ENCODE measurements around the gene AQP6.
A peak's percentile ranks its signal among the peaks of the same experiment; 100 is the strongest.

Gene AQP6

DNA sequence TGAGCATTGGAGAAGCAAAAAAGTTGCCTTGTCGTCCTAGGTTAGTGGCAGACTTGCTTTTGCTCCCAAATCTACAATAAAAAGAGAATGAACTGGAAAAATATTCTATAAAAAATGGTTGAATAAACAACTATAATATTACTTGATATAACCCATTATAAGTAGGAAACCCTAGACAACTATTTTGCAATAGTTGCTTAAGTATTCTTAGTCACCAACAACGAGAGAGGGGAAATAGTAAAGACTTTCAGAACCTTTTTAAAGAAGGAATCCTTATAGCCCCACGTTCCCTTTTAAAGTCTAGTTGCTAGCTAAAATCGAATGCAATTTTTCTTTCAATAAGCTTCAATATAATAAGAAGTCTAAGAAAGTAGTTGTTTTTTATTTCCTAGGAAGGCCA, 17.5 kb downstream of the AQP6 start:
- no peak for DNase-seq (ENCODE audit: low read depth)

GRCh38 chr12:49998453-49998852, 25.7 kb downstream of the AQP6 start:
- DNase-seq (ENCODE audit: low read depth): no peak

DNA sequence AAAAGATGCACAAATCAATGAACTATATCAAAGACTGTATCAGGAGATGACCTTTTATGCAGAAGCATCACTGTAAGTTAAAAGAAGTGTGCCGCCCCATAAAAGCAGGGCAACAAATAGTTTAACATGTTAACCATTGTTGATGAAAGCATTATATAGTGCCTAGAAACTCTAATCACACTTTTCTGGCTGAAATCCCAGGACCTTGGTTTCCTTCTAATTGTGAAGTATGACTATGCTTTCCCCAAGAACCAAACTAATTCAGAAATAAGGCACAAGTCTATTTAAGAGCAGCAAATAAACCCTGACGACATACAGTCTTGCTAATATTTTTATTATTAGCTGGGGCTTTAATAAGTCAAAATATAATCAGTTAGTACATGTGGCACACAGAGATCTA, 30.8 kb downstream of the AQP6 start:
- DNase-seq (ENCODE audit: low read depth): no peak

- DNase-seq (ENCODE audit: low read depth): no peak
Observed at GRCh38 chr12:50004696-50005095, 31.9 kb downstream of the AQP6 start.

GRCh38 chr12:50005175-50005574, 32.4 kb downstream of the AQP6 start:
- no peak for DNase-seq (ENCODE audit: low read depth)

DNA sequence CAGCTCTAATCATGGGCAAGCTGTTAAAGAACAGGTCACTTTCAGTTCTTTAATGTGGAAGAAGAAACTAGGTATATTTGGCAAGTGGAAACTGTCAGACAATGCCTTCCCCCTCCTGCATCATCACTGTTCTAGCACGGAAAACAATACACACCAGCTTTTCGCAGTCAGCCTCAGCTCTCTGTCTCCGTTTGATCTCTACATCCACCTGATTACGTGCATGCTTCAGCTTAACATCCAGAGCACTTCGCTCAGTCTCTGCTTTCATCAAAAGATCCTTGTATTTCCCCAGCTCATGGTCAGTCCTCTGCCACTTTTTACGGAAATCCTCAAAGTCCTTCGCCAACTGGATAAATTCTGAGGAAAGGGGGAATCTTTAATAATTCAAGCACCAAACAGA, 33.5 kb downstream of the AQP6 start:
- no peak for DNase-seq (ENCODE audit: low read depth)

DNA sequence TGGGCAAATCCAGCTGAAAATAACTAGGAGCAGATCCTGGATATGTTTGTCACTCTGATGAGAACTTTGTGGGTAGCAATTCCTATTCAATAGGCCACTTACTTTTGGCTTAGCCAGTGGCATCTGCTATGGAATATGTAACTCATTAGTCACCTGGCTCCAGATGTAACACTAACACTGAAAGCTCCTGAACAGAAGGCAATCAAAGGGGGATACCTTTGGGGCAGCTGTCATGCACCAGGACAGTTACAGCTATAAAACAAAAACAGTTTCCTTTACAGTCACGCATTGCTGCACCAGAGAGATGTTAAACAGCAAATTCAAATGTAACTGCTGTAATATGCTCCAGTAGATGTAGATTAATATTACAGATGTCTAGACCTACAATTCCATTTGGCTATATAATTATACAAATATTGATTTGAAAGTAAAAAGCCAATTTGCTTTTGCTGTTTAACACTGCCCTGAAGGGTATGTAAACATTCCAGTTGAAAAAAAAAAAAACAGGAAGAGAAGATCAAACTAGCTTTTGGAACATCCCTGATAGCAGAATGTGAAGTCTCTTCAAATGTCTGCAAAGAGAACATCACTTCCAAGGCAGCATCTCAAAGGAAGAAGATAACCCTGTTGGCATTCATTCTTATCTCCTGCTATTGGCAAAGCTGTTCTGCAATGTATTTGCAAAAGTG, 34.2 kb downstream of the AQP6 start:
- DNase-seq (ENCODE audit: low read depth): no peak

- DNase-seq (ENCODE audit: low read depth): no peak
Observed at GRCh38 chr12:50013361-50014147, 40.8 kb downstream of the AQP6 start.

DNA sequence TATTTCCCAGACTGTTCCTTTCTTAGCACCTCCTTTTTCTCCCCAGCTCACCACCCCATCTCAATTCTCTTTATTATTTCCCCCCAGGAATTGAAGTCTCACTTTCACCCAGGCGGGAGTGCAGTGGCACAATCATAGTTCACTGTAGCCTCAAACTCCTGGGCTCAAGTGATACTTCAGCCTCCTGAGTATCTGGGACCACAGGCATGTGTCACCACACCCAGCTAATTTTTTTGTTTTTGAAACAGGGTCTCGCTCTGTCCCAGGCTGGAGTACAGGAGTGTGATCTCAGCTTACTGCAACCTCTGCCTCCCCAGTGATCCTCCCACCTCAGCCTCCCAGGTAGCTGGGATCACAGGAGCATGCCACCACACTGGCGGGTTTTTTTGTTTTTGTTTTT, 41.6 kb downstream of the AQP6 start:
- no peak for DNase-seq (ENCODE audit: low read depth)

GRCh38 chr12:50016501-50017475, 44.0 kb downstream of the AQP6 start:
- DNase-seq (ENCODE audit: low read depth): peak; percentile 71

DNA sequence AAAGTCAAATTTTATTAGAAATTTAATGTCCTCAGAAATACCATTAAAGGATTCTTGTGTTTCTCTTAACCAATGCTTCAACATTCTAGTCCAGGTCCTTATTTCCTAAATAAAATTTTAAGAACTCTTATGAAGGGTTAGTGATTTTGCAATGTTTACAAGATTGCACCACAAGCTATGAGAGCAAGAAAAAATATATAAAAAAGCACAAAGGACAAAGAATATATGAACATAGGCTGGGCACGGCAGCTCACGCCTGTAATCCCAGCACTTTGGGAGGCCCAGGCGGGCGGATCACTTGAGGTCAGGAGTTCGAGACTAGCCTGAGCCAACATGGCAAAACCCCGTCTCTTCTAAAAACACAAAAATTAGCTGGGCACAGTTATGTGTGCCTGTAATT, 44.9 kb downstream of the AQP6 start:
- DNase-seq (ENCODE audit: low read depth): no peak

GRCh38 chr12:50018154-50018553, 45.4 kb downstream of the AQP6 start:
- DNase-seq (ENCODE audit: low read depth): no peak

DNA sequence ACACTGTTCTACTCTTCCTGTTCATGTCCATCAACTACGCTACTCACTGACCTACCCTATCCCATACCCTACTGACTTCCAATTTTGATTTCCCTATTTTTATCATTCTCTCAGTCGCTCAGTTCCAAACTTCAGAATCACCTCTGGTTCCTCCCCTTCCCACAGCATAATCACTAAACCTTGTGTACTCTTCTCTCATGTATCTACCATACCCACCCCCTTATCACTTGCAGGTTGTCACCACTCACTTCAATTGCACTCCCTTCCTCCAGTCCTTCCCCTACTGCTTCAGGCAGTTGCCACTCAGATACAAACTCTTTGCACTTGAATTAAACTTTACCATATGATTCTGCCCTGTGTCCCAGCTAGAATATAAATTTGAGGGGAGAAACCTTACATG, 46.2 kb downstream of the AQP6 start:
- DNase-seq (ENCODE audit: low read depth): no peak

DNA sequence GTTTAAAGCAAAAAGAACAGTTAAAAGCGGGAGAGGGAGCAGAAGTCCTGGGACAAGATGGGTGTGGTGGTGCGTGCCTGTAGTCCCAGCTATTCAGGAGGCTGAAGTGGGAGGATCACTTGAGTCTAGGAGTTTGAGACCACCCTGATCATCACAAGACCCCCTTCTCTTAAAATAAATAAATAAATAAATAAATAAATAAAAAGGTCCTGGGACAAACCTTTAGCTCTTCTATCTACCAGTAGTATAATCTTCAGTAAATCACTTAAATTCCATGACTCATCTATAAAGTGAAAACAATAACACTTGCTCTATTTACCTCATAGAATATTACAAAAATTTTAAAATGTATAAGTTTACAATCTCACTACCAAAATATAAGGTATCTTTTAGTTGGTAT, 46.8 kb downstream of the AQP6 start:
- no peak for DNase-seq (ENCODE audit: low read depth)

GRCh38 chr12:50021031-50021430, 48.3 kb downstream of the AQP6 start:
- no peak for DNase-seq (ENCODE audit: low read depth)

DNA sequence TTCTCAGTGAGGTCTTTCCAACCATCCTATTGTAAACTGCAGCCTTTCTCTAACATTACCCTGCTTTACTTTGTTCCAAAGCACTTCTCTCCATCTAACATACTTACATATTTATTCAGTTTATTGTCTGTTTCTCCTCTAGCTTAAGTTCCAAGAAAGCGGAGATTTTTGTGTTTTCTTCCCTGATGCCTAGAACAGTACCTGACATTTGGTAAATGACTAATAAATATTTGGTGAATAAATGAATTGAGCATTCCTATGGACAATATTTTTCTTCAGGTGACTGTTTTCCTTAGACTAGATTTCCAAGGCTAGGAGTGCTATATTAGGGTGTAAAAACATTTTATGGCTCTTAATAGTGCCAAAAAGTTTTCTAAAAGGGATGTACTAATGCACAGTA, 50.2 kb downstream of the AQP6 start:
- DNase-seq (ENCODE audit: low read depth): no peak

DNA sequence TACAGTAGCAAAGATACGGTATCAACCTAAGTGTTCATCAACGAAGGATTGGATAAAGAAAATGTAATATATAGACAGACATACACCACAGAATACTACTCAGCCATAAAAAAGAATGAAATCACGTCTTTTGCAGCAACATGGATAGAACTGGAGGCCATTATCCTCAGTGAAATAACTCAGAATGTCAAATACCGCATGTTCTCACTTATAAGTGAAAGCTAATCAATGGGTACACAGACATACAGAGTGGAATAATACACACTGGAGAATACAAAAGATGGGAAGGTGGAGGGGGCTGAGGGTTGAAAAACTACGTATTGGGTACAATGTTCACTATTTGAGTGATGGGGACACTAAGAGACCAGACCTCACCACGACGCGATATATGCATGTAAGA, 51.5 kb downstream of the AQP6 start:
- no peak for DNase-seq (ENCODE audit: low read depth)

DNA sequence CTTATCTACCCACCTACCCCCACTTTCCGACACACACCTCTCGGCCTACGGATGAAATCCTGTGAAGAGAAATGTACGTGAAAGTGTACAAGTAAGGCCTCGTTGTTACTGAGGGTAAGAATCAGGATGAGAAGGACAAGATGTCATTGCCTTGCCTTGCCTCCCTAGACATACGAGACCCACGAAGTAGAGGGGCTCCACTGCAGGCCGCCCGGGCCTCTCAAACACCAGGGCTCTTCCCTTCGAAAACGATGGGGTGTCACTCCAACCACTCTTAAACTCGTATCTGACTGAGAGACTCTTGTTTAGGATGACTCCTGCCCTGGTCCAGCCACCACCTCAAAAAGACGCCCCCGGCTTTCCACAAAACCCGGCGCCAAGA, 52.0 kb downstream of the AQP6 start:
- DNase-seq (ENCODE audit: low read depth): no peak

GRCh38 chr12:50025187-50026059, 52.7 kb downstream of the AQP6 start, which contains the start of gene RACGAP1:
Gene RACGAP1, minus strand, starts transcription at chr12:50025494. Its CDS starts 8,779 bp downstream, at chr12:50016715.
- peak; percentile 96 for DNase-seq (ENCODE audit: low read depth)

DNA sequence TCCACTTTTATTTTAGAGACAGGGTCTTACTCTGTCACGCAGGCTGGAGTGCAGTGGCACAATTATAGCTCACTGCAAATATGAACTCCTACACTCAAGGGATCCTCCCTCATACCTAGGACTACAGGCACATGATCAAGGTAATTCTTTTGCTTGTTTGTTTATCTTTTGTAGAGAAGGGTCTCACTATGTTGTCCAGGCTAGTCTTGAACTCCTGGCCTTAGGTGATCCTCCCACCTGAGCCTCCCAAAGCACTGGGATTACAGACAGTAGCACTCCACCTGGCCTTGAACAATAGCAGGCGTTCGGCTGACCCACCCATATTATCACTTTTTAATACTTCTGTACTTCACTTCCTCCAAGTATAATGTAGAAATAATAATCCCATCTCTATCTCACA, 53.9 kb downstream of the AQP6 start:
- DNase-seq (ENCODE audit: low read depth): no peak

All from GM04504 (cell line).